ENCODE results near the gene NECAP2. TPM values are rescaled to one million over a fixed set of nuclear protein-coding genes. Genes with fewer than 3 reads are reported as not detected.
A peak's percentile ranks its signal among the peaks of the same experiment; 100 is the strongest.
"Not testable (repeated sequence)": the region's sequence is repeated elsewhere in the genome, so short reads cannot be mapped to it uniquely, and the experiment has no call there.

The NECAP2 gene
- total RNA-seq, 1 donor from 2014 or later: 48.2 TPM

GRCh38 chr1:16462773-16463330 lies 22.3 kb downstream of the NECAP2 start:
- Mint-ChIP-seq H3K9me3 (no peaks in the 10 kb centered on the region), H3K36me3 (peaks cover 32% of the 10 kb centered on the region), H3K27me3 (no peaks in the 10 kb centered on the region), H3K4me1 (ENCODE audit: unreplicated experiment) (no peaks in the 10 kb centered on the region), H3K4me3 (no peak overlapping the region), H3K27ac (no peak overlapping the region)
- DNase-seq (ENCODE audit: extremely low spot score, unreplicated experiment): no peak
- TF ChIP-seq CTCF (conservative IDR thresholded peaks at IDR 0.05): no peak

GRCh38 chr1:16464917-16465625 lies 24.5 kb downstream of the NECAP2 start:
- H3K4me3 Mint-ChIP-seq: no peak overlapping the region
- TF ChIP-seq CTCF (conservative IDR thresholded peaks at IDR 0.05): no peak
- H3K36me3 Mint-ChIP-seq: peaks cover 25% of the 10 kb centered on the region
- no peak for DNase-seq (ENCODE audit: extremely low spot score, unreplicated experiment)
- no peaks in the 10 kb centered on the region for H3K4me1 Mint-ChIP-seq (ENCODE audit: unreplicated experiment)
- H3K9me3 Mint-ChIP-seq: no peaks in the 10 kb centered on the region
- no peak overlapping the region for H3K27ac Mint-ChIP-seq
- H3K27me3 Mint-ChIP-seq: no peaks in the 10 kb centered on the region

GRCh38 chr1:16468558-16468957 lies 28.0 kb downstream of the NECAP2 start:
- Mint-ChIP-seq H3K4me1 (ENCODE audit: unreplicated experiment) (no peaks in the 10 kb centered on the region), H3K27ac (no peak overlapping the region), H3K27me3 (no peaks in the 10 kb centered on the region), H3K36me3 (peaks cover 28% of the 10 kb centered on the region), H3K4me3 (no peak overlapping the region), H3K9me3 (no peaks in the 10 kb centered on the region)
- no peak for DNase-seq (ENCODE audit: extremely low spot score, unreplicated experiment)
- TF ChIP-seq CTCF (conservative IDR thresholded peaks at IDR 0.05): no peak

GRCh38 chr1:16474166-16474800 lies 33.8 kb downstream of the NECAP2 start:
- Mint-ChIP-seq H3K4me3 (no peak overlapping the region), H3K27me3 (no peaks in the 10 kb centered on the region), H3K36me3 (peaks cover 18% of the 10 kb centered on the region), H3K27ac (no peak overlapping the region), H3K9me3 (no peaks in the 10 kb centered on the region), H3K4me1 (ENCODE audit: unreplicated experiment) (no peaks in the 10 kb centered on the region)
- no peak for DNase-seq (ENCODE audit: extremely low spot score, unreplicated experiment)
- no peak for TF ChIP-seq CTCF (conservative IDR thresholded peaks at IDR 0.05)

- H3K9me3 Mint-ChIP-seq; DNase-seq (ENCODE audit: extremely low spot score, unreplicated experiment): not testable (repeated sequence)
Observed at GRCh38 chr1:16474891-16475290, 34.4 kb downstream of the NECAP2 start.

GRCh38 chr1:16475771-16476770 lies 35.5 kb downstream of the NECAP2 start:
- H3K4me3 Mint-ChIP-seq; H3K4me1 Mint-ChIP-seq (ENCODE audit: unreplicated experiment): not testable (repeated sequence)
- peaks cover 21% of the 10 kb centered on the region for H3K36me3 Mint-ChIP-seq

More at GRCh38 chr1:16474891-16475290, 34.4 kb downstream of the NECAP2 start:
- peaks cover 18% of the 10 kb centered on the region for H3K36me3 Mint-ChIP-seq
- not testable (repeated sequence) for H3K4me1 Mint-ChIP-seq (ENCODE audit: unreplicated experiment); H3K27me3 Mint-ChIP-seq; H3K4me3 Mint-ChIP-seq; H3K27ac Mint-ChIP-seq
- TF ChIP-seq CTCF (conservative IDR thresholded peaks at IDR 0.05): peak; percentile 45

More at GRCh38 chr1:16475771-16476770, 35.5 kb downstream of the NECAP2 start:
- not testable (repeated sequence) for H3K27me3 Mint-ChIP-seq; H3K27ac Mint-ChIP-seq; DNase-seq (ENCODE audit: extremely low spot score, unreplicated experiment); H3K9me3 Mint-ChIP-seq

Data from type B pancreatic cell (in vitro differentiated cells).